Mesothelial cell of epicardium (in vitro differentiated cells): ENCODE results near the gene CDH23. TPM values are rescaled to one million over a fixed set of nuclear protein-coding genes. Genes with fewer than 3 reads are reported as not detected.
A peak's percentile ranks its signal among the peaks of the same experiment; 100 is the strongest.

Source experiments
- DNase-seq, 2 experiments: peaks; one replicate each; pipeline ENCODE4 v3.0.0; 2021; ENCODE audit warnings: low spot score in 2 of 2; ENCODE audit not compliant: unreplicated experiment in 2 of 2
- H3K27ac Mint-ChIP-seq: 2 replicates; pipeline ENCODE4 v1.8.0; 2021; ENCODE audit warnings: mixed read lengths
- H3K27me3 Mint-ChIP-seq: 2 replicates; pipeline ENCODE4 v1.8.0; 2021; ENCODE audit warnings: low read depth, mixed read lengths
- H3K36me3 Mint-ChIP-seq: 2 replicates; pipeline ENCODE4 v1.8.0; 2021; ENCODE audit warnings: mixed read lengths
- H3K4me1 Mint-ChIP-seq: 2 replicates; pipeline ENCODE4 v1.8.0; 2021; ENCODE audit warnings: mixed read lengths
- H3K4me3 Mint-ChIP-seq: 2 replicates; pipeline ENCODE4 v1.8.0; 2021; ENCODE audit warnings: mild to moderate bottlenecking, moderate library complexity, mixed read lengths
- H3K9me3 Mint-ChIP-seq: 2 replicates; pipeline ENCODE4 v1.8.0; 2021; ENCODE audit warnings: mixed read lengths
- CTCF ChIP-seq: fragments of 200-600 bp; sonication (generic); IDR thresholded peaks from one replicate; pipeline ENCODE4 v1.5.0; 2021; ENCODE audit warnings: antibody characterized with exemption; ENCODE audit not compliant: unreplicated experiment
- total RNA-seq: library from RNA; stranded (reverse); gene quantifications from 3 replicates; pipeline ENCODE4 v1.2.1, GENCODE V29; 2021

CDH23 gene
- total RNA-seq, 1 donor from 2014 or later, result 2.5 TPM

GRCh38 chr10:71807557-71808510 lies 411.1 kb downstream of the CDH23 start:
- TF ChIP-seq CTCF, result no peak
- no peaks in the 10 kb centered on the region for H3K36me3 Mint-ChIP-seq
- H3K4me3 Mint-ChIP-seq, result no peak overlapping the region
- DNase-seq, result no peak
- peaks cover 12% of the 10 kb centered on the region for H3K4me1 Mint-ChIP-seq
- no peak overlapping the region for H3K27ac Mint-ChIP-seq
- peaks cover 35% of the 10 kb centered on the region for H3K27me3 Mint-ChIP-seq
- no peaks in the 10 kb centered on the region for H3K9me3 Mint-ChIP-seq

- peaks cover 3% of the 10 kb centered on the region for H3K36me3 Mint-ChIP-seq
- H3K27me3 Mint-ChIP-seq, result peaks cover 28% of the 10 kb centered on the region
- no peaks in the 10 kb centered on the region for H3K9me3 Mint-ChIP-seq
- no peak for TF ChIP-seq CTCF
- H3K27ac Mint-ChIP-seq, result no peak overlapping the region
- DNase-seq, result no peak
- H3K4me3 Mint-ChIP-seq, result no peak overlapping the region
- peaks cover 10% of the 10 kb centered on the region for H3K4me1 Mint-ChIP-seq
These were observed 412.9 kb downstream of the CDH23 start for GRCh38 chr10:71809628-71810027.

- no peak for DNase-seq
- H3K27me3 Mint-ChIP-seq, result peaks cover 23% of the 10 kb centered on the region
- H3K27ac Mint-ChIP-seq, result no peak overlapping the region
- peaks cover 10% of the 10 kb centered on the region for H3K4me1 Mint-ChIP-seq
- peaks cover 3% of the 10 kb centered on the region for H3K36me3 Mint-ChIP-seq
- H3K4me3 Mint-ChIP-seq, result no peak overlapping the region
- TF ChIP-seq CTCF, result no peak
- no peaks in the 10 kb centered on the region for H3K9me3 Mint-ChIP-seq
These were observed 413.5 kb downstream of the CDH23 start for GRCh38 chr10:71810048-71810750.

GRCh38 chr10:71811351-71811750 lies 414.6 kb downstream of the CDH23 start:
- no peak for DNase-seq
- no peak overlapping the region for H3K27ac Mint-ChIP-seq
- TF ChIP-seq CTCF, result no peak
- peaks cover 13% of the 10 kb centered on the region for H3K27me3 Mint-ChIP-seq
- no peak overlapping the region for H3K4me3 Mint-ChIP-seq
- H3K36me3 Mint-ChIP-seq, result peaks cover 10% of the 10 kb centered on the region
- peaks cover 10% of the 10 kb centered on the region for H3K4me1 Mint-ChIP-seq
- H3K9me3 Mint-ChIP-seq, result no peaks in the 10 kb centered on the region

- Mint-ChIP-seq H3K4me1 (peaks cover 10% of the 10 kb centered on the region), H3K9me3 (no peaks in the 10 kb centered on the region), H3K36me3 (peaks cover 15% of the 10 kb centered on the region), H3K4me3 (no peak overlapping the region), H3K27me3 (peaks cover 5% of the 10 kb centered on the region), H3K27ac (no peak overlapping the region)
- peak; percentile 77 for TF ChIP-seq CTCF
- DNase-seq, result peak; percentile 59 to 74
These were observed 415.5 kb downstream of the CDH23 start for GRCh38 chr10:71812016-71812912.
